HepG2 (cell line): Measurements from ENCODE around the gene PFN4. TPM values are rescaled to one million over a fixed set of nuclear protein-coding genes. Genes with fewer than 3 reads are reported as not detected.

Experiments
- ATAC-seq: fragments of 200-7000 bp; cut with Tn5 transposase; 3 replicates; pipeline ENCODE4 v1.9.1; 2020; ENCODE audit warnings: mild to moderate bottlenecking, moderate library complexity
- BruUV-seq: library from RNA; stranded (reverse); fragments of 400-500 nt; replicated peaks from 2 replicates; lab custom pipeline; 2021; lab: Mats Ljungman, UMichigan
- CTCF ChIA-PET: fragments of 300-600 bp; formaldehyde crosslinking; extraction: SDS; loops from one replicate; lab custom pipeline; 2021; ENCODE audit warnings: low total read pairs, inconsistent platforms, low intra/inter-chr PET ratio; lab: Yijun Ruan, JAX
- POLR2A ChIA-PET: fragments of 350-600 bp; sonication (Branson Sonifier 250); formaldehyde crosslinking; loops from one replicate; lab custom pipeline; 2020; ENCODE audit warnings: antibody characterized with exemption, inconsistent platforms; lab: Yijun Ruan, JAX
- DNase-seq: peaks from one replicate; pipeline ENCODE4 v3.0.0-alpha.2; 2015; ENCODE audit warnings: low spot score
- FAIRE-seq: peaks from 3 replicates; lab custom pipeline; 2011; peaks lifted over from hg19 to GRCh38; lab: Jason Lieb, UNC
- H2AFZ ChIP-seq: one replicate; pipeline ENCODE4 v1.6.1; 2011; ENCODE audit warnings: low read length, inconsistent platforms
- H3K27ac ChIP-seq: fragments of 300-600 bp; 3 replicates; pipeline ENCODE4 v1.8.0; 2011; ENCODE audit warnings: mixed run types, mild to moderate bottlenecking, mixed read lengths, low read length, inconsistent platforms; ENCODE audit not compliant: insufficient read depth; ENCODE audit errors: extremely low read length
- H3K27me3 ChIP-seq, 2 experiments: fragments of 200-600 bp in 1 of 2; 2 replicates in 1 of 2; 3 replicates in 1 of 2; pipeline versions ENCODE4 v1.6.0 to v1.8.0; 2011; ENCODE audit warnings: low read length in 2 of 2, mild to moderate bottlenecking in 2 of 2, moderate library complexity in 2 of 2, inconsistent platforms in 1 of 2; ENCODE audit not compliant: insufficient read depth in 2 of 2, control insufficient read depth in 1 of 2
- H3K36me3 ChIP-seq, 2 experiments: fragments of 200-600 bp in 1 of 2; replicated peaks in 1 of 2; 2 replicates in 1 of 2; 3 replicates in 1 of 2; pipeline versions ENCODE4 v1.5.1 to v1.8.0; 2011; ENCODE audit warnings: low read length in 2 of 2, inconsistent platforms in 1 of 2; ENCODE audit not compliant: insufficient read depth in 2 of 2, control insufficient read depth in 1 of 2
- H3K4me1 ChIP-seq: 2 replicates; pipeline ENCODE4 v1.5.1; 2012; ENCODE audit warnings: low read length, inconsistent platforms; ENCODE audit not compliant: insufficient read depth
- H3K4me2 ChIP-seq: 2 replicates; pipeline ENCODE4 v1.6.0; 2011; ENCODE audit warnings: low read depth, low read length, inconsistent platforms
- H3K4me3 ChIP-seq, 3 experiments: fragments of 200-600 bp in 1 of 3; sonication (generic), shearing (Covaris generic) in 1 of 3; replicated peaks in 1 of 3; 2 replicates each; pipeline ENCODE4 v1.5.1; 2011 to 2016; ENCODE audit warnings: low read length in 3 of 3, inconsistent platforms in 2 of 3, low read depth in 2 of 3, mild to moderate bottlenecking in 2 of 3, control low read depth in 1 of 3, mixed read lengths in 1 of 3; ENCODE audit not compliant: insufficient read depth in 1 of 3
- H3K79me2 ChIP-seq: one replicate; pipeline ENCODE4 v1.6.1; 2011; ENCODE audit warnings: low read length, inconsistent platforms; ENCODE audit not compliant: insufficient read depth
- H3K9ac ChIP-seq: 2 replicates; pipeline ENCODE4 v1.6.0; 2011; ENCODE audit warnings: mild to moderate bottlenecking, low read depth, low read length, inconsistent platforms; ENCODE audit not compliant: insufficient read depth
- H3K9me3 ChIP-seq: 2 replicates; pipeline ENCODE4 v1.5.1; 2012; ENCODE audit warnings: mild to moderate bottlenecking, low read length
- H4K20me1 ChIP-seq: 2 replicates; pipeline ENCODE4 v1.6.0; 2011; ENCODE audit warnings: inconsistent platforms, mild to moderate bottlenecking, low read length, moderate library complexity; ENCODE audit not compliant: insufficient read depth
- CEBPZ ChIP-seq: IDR thresholded peaks from 2 replicates; pipeline ENCODE4 v1.6.1; 2012; ENCODE audit warnings: low read length, improper control_type of control experiment
- DNMT3B ChIP-seq: conservative IDR thresholded peaks from 2 replicates; pipeline ENCODE4 v1.6.1; 2016; ENCODE audit warnings: missing biosample characterization, control low read depth
- EEA1 ChIP-seq: sonication (generic); formaldehyde crosslinking; IDR thresholded peaks from 2 replicates; pipeline ENCODE4 v1.5.1; 2020; ENCODE audit warnings: mild to moderate bottlenecking, missing genetic modification reagents, borderline replicate concordance
- FOXC1 ChIP-seq: sonication (generic); formaldehyde crosslinking; IDR thresholded peaks from 2 replicates; pipeline ENCODE4 v1.8.0; 2022; ENCODE audit warnings: mild to moderate bottlenecking, missing genetic modification reagents, borderline replicate concordance
- MYNN ChIP-seq: sonication (generic); formaldehyde crosslinking; IDR thresholded peaks from 2 replicates; pipeline ENCODE4 v1.4.0; 2020; ENCODE audit warnings: mild to moderate bottlenecking, low read depth, missing genetic modification reagents
- NRL ChIP-seq: sonication (generic); formaldehyde crosslinking; IDR thresholded peaks from 2 replicates; pipeline ENCODE4 v1.5.0; 2020; ENCODE audit warnings: missing genetic modification reagents, mild to moderate bottlenecking, moderate library complexity, borderline replicate concordance
- PRMT3 ChIP-seq: sonication (generic); formaldehyde crosslinking; IDR thresholded peaks from 2 replicates; pipeline ENCODE4 v1.8.1; 2022; ENCODE audit warnings: low read depth, mild to moderate bottlenecking, moderate library complexity, missing genetic modification reagents, borderline replicate concordance
- RFX5 ChIP-seq: IDR thresholded peaks from 2 replicates; pipeline ENCODE4 v1.6.1; 2011; ENCODE audit warnings: low read depth, low read length, improper control_type of control experiment
- SNAPC4 ChIP-seq: sonication (generic); formaldehyde crosslinking; IDR thresholded peaks from 2 replicates; pipeline ENCODE4 v1.4.0; 2020; ENCODE audit warnings: mild to moderate bottlenecking, missing genetic modification reagents
- ZNF30 ChIP-seq: sonication (generic); formaldehyde crosslinking; IDR thresholded peaks from 2 replicates; pipeline ENCODE4 v1.5.0; 2020; ENCODE audit warnings: mild to moderate bottlenecking, missing genetic modification reagents
- ZNF33B ChIP-seq: sonication (generic); formaldehyde crosslinking; IDR thresholded peaks from 2 replicates; pipeline ENCODE4 v1.5.1; 2020; ENCODE audit warnings: mild to moderate bottlenecking, missing genetic modification reagents
- ZNF451 ChIP-seq: sonication (generic); formaldehyde crosslinking; IDR thresholded peaks from 2 replicates; pipeline ENCODE4 v1.5.0; 2020; ENCODE audit warnings: mild to moderate bottlenecking, missing genetic modification reagents
- ZNF615 ChIP-seq: sonication (generic); formaldehyde crosslinking; IDR thresholded peaks from 2 replicates; pipeline ENCODE4 v1.5.0; 2020; ENCODE audit warnings: mild to moderate bottlenecking, missing genetic modification reagents, borderline replicate concordance
- ZNF780A ChIP-seq: sonication (generic); formaldehyde crosslinking; IDR thresholded peaks from 2 replicates; pipeline ENCODE4 v1.8.0; 2022; ENCODE audit warnings: mild to moderate bottlenecking, missing genetic modification reagents, moderate library complexity
- ZNF891 ChIP-seq: sonication (generic); formaldehyde crosslinking; IDR thresholded peaks from 2 replicates; pipeline ENCODE4 v1.5.0; 2020; ENCODE audit warnings: mild to moderate bottlenecking, missing genetic modification reagents
- WGBS: methylation state at CpG from one replicate; pipeline ENCODE4 v1.1.6; 2017; ENCODE audit warnings: low lambda C conversion rate; 5-methylcytosine and 5-hydroxymethylcytosine counted together
- in situ Hi-C: cut with HindIII; loops from 2 replicates; pipeline ENCODE4 v1.10.0; 2017; ENCODE audit warnings: low pct_unique_long_range_greater_than_20kb; ENCODE audit not compliant: extremely low pct_ligation_motif_present
- intact Hi-C: fragments of 100-400 bp; cut with micrococcal nuclease; formaldehyde crosslinking; loops from one replicate; pipeline ENCODE4 v1.10.0; 2022; ENCODE audit not compliant: unreplicated experiment
- polyA plus RNA-seq, 8 experiments: library from polyadenylated mRNA; depleted of rRNA in 3 of 8; stranded (reverse) in 7 of 8; unstranded in 1 of 8; fragments of >200 nt; fragmentation: Illumina TruSeq in 4 of 8; extraction: Trizol in 4 of 8; gene quantifications; 2 replicates each; pipeline versions ENCODE4 v1.2.1 to v1.2.3, GENCODE V29; 2011 to 2016; ENCODE audit warnings: low read depth in 4 of 8, missing spikeins in 1 of 8, mixed read lengths in 1 of 8; ENCODE audit not compliant: insufficient read depth in 1 of 8
- total RNA-seq, 5 experiments: library from RNA; depleted of rRNA; stranded (reverse); fragments of >200 nt; fragmentation: Illumina TruSeq; extraction: Trizol; gene quantifications; 2 replicates each; pipeline ENCODE4 v1.2.3, GENCODE V29; 2016; ENCODE audit warnings: low read depth in 1 of 5

Gene PFN4
- total and polyA plus RNA-seq, 2 of the 13 experiments (the other 11 are each of a cell fraction or from before 2014, with no cell fraction given) = 0.12 to 0.20 TPM

GRCh38 chr2:24122366-24123194 lies 554 bp downstream of the PFN4 start:
- no peaks in the 10 kb centered on the region; a peak in 1 of 5 replicates for H3K27me3 ChIP-seq
- TF ChIP-seq ZNF30 (0 out of 2 replicates have a peak, but pooled peaks have one; percentile 81), ZNF451 (CRISPR knock-in tag) (no peak), FOXC1 (peak; percentile 8; the same call in 1 of the 2 replicates), ZNF891 (CRISPR knock-in tag) (no peak), EEA1 (no peak), SNAPC4 (CRISPR knock-in tag) (peak; percentile 70; the same call in 1 of the 2 replicates), DNMT3B (CRISPR knock-in tag) (peak; percentile 88; the same call in 1 of the 2 replicates), NRL (peak; percentile 75), MYNN (CRISPR knock-in tag) (no peak), ZNF615 (CRISPR knock-in tag) (0 out of 2 replicates have a peak, but pooled peaks have one; percentile 19), ZNF780A (CRISPR knock-in tag) (0 out of 2 replicates have a peak, but pooled peaks have one; percentile 16), PRMT3 (CRISPR knock-in tag) (no peak), CEBPZ (no peak), ZNF33B (CRISPR knock-in tag) (no peak), RFX5 (no peak)

More at GRCh38 chr2:24122366-24123194, 554 bp downstream of the PFN4 start:
- in situ Hi-C loops = no loop called here
- peak overlapping the region; percentile 54 to 85 (median 68) for H3K4me3 ChIP-seq
- H3K4me1 ChIP-seq = peaks cover 17% of the 10 kb centered on the region
- H3K4me2 ChIP-seq = peak overlapping the region; percentile 99
- ChIA-PET POLR2A (interaction anchor here (0.8 to 3.9 kb wide), 7 partner anchors 12 to 195 kb away, joined by 3 to 36 read pairs (median 5); partner anchors contain the start of genes ATAD2B, SF3B6 and TP53I3), CTCF (no interaction called here)
- H4K20me1 ChIP-seq = no peaks in the 10 kb centered on the region
- H3K36me3 ChIP-seq = no peaks in the 10 kb centered on the region
- H3K27ac ChIP-seq = peak overlapping the region; percentile 63
- peak overlapping the region; percentile 88 for H2AFZ ChIP-seq
- H3K79me2 ChIP-seq = no peaks in the 10 kb centered on the region
- peak overlapping the region; percentile 74 for H3K9ac ChIP-seq
- WGBS = 10% methylated on average over 13 of the region's 15 CpGs
- FAIRE-seq (no peak), ATAC-seq (no peak), DNase-seq (no peak)
- BruUV-seq = TSS peak; percentile 85
- intact Hi-C loops = loop anchor here (1.0 kb wide), 1 partner anchor 38 kb away; the partner anchor contains the start of gene TP53I3
- no peaks in the 10 kb centered on the region for H3K9me3 ChIP-seq
